Lower leg skin (tissue), 3 donors: ENCODE results near the gene GTPBP6.

ENCODE experiments used
- CTCF ChIP-seq, 3 donors: fragments of 450-650 bp; IDR thresholded peaks; one replicate each; pipeline ENCODE4 v1.5.1; 2016; ENCODE audit warnings: antibody characterized with exemption in 3 of 3, mild to moderate bottlenecking in 3 of 3, moderate library complexity in 2 of 3
- POLR2A ChIP-seq, 2 donors: fragments of 450-650 bp; IDR thresholded peaks; one replicate each; pipeline ENCODE4 v1.6.1; 2016 to 2017; ENCODE audit warnings: antibody characterized with exemption in 2 of 2, mild to moderate bottlenecking in 1 of 2, moderate library complexity in 1 of 2

- TF ChIP-seq CTCF (IDR thresholded peaks at IDR 0.05) (no peak), POLR2A (IDR thresholded peaks at IDR 0.05) (no peak)
These were observed 58.8 kb downstream of the GTPBP6 start for GRCh38 chrX:259692-260355.
